ENCODE data around the gene LHX4.

DNA sequence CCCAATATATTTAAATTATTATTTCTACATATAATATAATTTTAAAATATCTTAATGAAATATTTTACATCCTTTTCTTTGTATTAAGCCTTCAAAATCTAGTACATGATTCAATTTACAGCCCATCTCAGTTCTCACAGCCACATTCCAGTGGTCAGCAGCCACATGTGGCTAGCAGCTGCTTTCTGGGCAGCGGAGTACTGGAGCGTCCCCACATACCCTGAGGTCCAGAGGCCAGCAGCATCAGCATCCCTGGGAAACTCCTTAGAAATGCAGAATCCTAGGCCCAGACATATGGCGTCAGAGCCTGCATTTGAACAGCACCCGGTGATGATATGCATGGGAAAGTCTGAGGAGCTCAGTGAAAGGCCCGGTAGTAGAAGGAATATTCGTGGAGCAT, 8.6 kb upstream of the LHX4 start:
- no peak for TF ChIP-seq CTCF (IDR thresholded peaks at IDR 0.05; ENCODE audit: low read depth, low read length, missing input control)
- no peak for TF ChIP-seq SP1 (IDR thresholded peaks at IDR 0.05)
- no peak for TF ChIP-seq GABPA (IDR thresholded peaks at IDR 0.05 in 1 of 2, conservative IDR thresholded peaks at IDR 0.05 in 1 of 2)
- TF ChIP-seq, protein P1, sequence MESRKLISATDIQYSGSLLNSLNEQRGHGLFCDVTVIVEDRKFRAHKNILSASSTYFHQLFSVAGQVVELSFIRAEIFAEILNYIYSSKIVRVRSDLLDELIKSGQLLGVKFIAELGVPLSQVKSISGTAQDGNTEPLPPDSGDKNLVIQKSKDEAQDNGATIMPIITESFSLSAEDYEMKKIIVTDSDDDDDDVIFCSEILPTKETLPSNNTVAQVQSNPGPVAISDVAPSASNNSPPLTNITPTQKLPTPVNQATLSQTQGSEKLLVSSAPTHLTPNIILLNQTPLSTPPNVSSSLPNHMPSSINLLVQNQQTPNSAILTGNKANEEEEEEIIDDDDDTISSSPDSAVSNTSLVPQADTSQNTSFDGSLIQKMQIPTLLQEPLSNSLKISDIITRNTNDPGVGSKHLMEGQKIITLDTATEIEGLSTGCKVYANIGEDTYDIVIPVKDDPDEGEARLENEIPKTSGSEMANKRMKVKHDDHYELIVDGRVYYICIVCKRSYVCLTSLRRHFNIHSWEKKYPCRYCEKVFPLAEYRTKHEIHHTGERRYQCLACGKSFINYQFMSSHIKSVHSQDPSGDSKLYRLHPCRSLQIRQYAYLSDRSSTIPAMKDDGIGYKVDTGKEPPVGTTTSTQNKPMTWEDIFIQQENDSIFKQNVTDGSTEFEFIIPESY (IDR thresholded peaks at IDR 0.05), result no peak
- TF ChIP-seq ATF3 (IDR thresholded peaks at IDR 0.05), result no peak

All from liver (tissue), 3 donors.